Stomach smooth muscle (tissue), 2 donors: ENCODE data around the gene TRIM69.
"Not testable (repeated sequence)": the region's sequence is repeated elsewhere in the genome, so short reads cannot be mapped to it uniquely, and the experiment has no call there.

Source experiments
- H3K27ac ChIP-seq: one replicate; pipeline ENCODE4 v1.7.0; 2013; ENCODE audit warnings: mild to moderate bottlenecking, low read length, inconsistent platforms
- H3K27me3 ChIP-seq, 2 donors: one replicate each; pipeline ENCODE4 v1.7.0; 2013; ENCODE audit warnings: low read length in 2 of 2; ENCODE audit not compliant: insufficient read depth in 2 of 2, control insufficient read depth in 1 of 2
- H3K36me3 ChIP-seq, 2 donors: one replicate each; pipeline ENCODE4 v1.7.0; 2013; ENCODE audit warnings: low read length in 2 of 2; ENCODE audit not compliant: control insufficient read depth in 2 of 2, insufficient read depth in 2 of 2
- H3K4me1 ChIP-seq: one replicate; pipeline ENCODE4 v1.7.0; 2013; ENCODE audit warnings: low read length; ENCODE audit not compliant: control insufficient read depth, insufficient read depth
- H3K4me3 ChIP-seq, 2 donors: one replicate each; pipeline ENCODE4 v1.7.0; 2013; ENCODE audit warnings: low read length in 2 of 2
- H3K9ac ChIP-seq, 2 donors: one replicate each; pipeline ENCODE4 v1.7.0; 2013; ENCODE audit warnings: low read length in 2 of 2, mild to moderate bottlenecking in 1 of 2
- H3K9me3 ChIP-seq, 2 donors: one replicate each; pipeline ENCODE4 v1.7.0; 2013; ENCODE audit warnings: low read length in 2 of 2; ENCODE audit not compliant: control insufficient read depth in 2 of 2
- donor health status: healthy.
- donor health status: Pancreatic carcinoma.

Gene TRIM69

GRCh38 chr15:44753345-44753744 is 17.0 kb downstream of the TRIM69 start:
- Histone ChIP-seq H3K9me3 (peaks cover 0 to 3% of the 10 kb centered on the region in 2 donors), H3K9ac (no peak overlapping the region), H3K27me3 (no peaks in the 10 kb centered on the region), H3K36me3 (no peaks in the 10 kb centered on the region), H3K4me1 (no peaks in the 10 kb centered on the region), H3K27ac (no peak overlapping the region), H3K4me3 (no peak overlapping the region)

- H3K36me3 ChIP-seq: no peaks in the 10 kb centered on the region
- H3K9ac ChIP-seq: no peak overlapping the region
- H3K27ac ChIP-seq: no peak overlapping the region
- H3K4me1 ChIP-seq: no peaks in the 10 kb centered on the region
- H3K4me3 ChIP-seq: no peak overlapping the region
- H3K9me3 ChIP-seq: no peaks in the 10 kb centered on the region
- no peaks in the 10 kb centered on the region for H3K27me3 ChIP-seq
These were observed 26.9 kb downstream of the TRIM69 start for GRCh38 chr15:44763187-44763586.

GRCh38 chr15:44763848-44764247 is 27.5 kb downstream of the TRIM69 start:
- no peaks in the 10 kb centered on the region for H3K36me3 ChIP-seq
- no peaks in the 10 kb centered on the region for H3K4me1 ChIP-seq
- H3K9me3 ChIP-seq: no peaks in the 10 kb centered on the region
- no peak overlapping the region for H3K27ac ChIP-seq
- H3K4me3 ChIP-seq: no peak overlapping the region
- H3K9ac ChIP-seq: no peak overlapping the region
- no peaks in the 10 kb centered on the region for H3K27me3 ChIP-seq

GRCh38 chr15:44765036-44765435 is 28.7 kb downstream of the TRIM69 start:
- H3K27ac ChIP-seq: no peak overlapping the region
- H3K36me3 ChIP-seq: no peaks in the 10 kb centered on the region
- H3K4me1 ChIP-seq: no peaks in the 10 kb centered on the region
- H3K9ac ChIP-seq: no peak overlapping the region
- no peak overlapping the region for H3K4me3 ChIP-seq
- H3K9me3 ChIP-seq: no peaks in the 10 kb centered on the region
- H3K27me3 ChIP-seq: no peaks in the 10 kb centered on the region

- no peaks in the 10 kb centered on the region for H3K36me3 ChIP-seq
- H3K4me1 ChIP-seq: no peaks in the 10 kb centered on the region
- H3K4me3 ChIP-seq: no peak overlapping the region
- H3K27me3 ChIP-seq: no peaks in the 10 kb centered on the region
- no peak overlapping the region for H3K27ac ChIP-seq
- no peak overlapping the region for H3K9ac ChIP-seq
- H3K9me3 ChIP-seq: no peaks in the 10 kb centered on the region
These were observed 33.2 kb downstream of the TRIM69 start for GRCh38 chr15:44769521-44769920.

GRCh38 chr15:44770715-44771114 is 34.4 kb downstream of the TRIM69 start:
- H3K4me1 ChIP-seq, H3K4me3 ChIP-seq, H3K9ac ChIP-seq, H3K9me3 ChIP-seq, H3K27ac ChIP-seq, H3K36me3 ChIP-seq, H3K27me3 ChIP-seq: not testable (repeated sequence)

- Histone ChIP-seq H3K9me3 (no peaks in the 10 kb centered on the region), H3K4me3 (no peak overlapping the region), H3K27ac (no peak overlapping the region), H3K4me1 (no peaks in the 10 kb centered on the region), H3K9ac (no peak overlapping the region), H3K27me3 (no peaks in the 10 kb centered on the region), H3K36me3 (no peaks in the 10 kb centered on the region)
These were observed 39.6 kb downstream of the TRIM69 start for GRCh38 chr15:44775953-44776352.

- Histone ChIP-seq H3K9ac (no peak overlapping the region), H3K9me3 (no peaks in the 10 kb centered on the region), H3K4me3 (no peak overlapping the region)
These were observed 43.4 kb downstream of the TRIM69 start for GRCh38 chr15:44779761-44780160.

GRCh38 chr15:44780608-44781007 is 44.3 kb downstream of the TRIM69 start:
- H3K27ac ChIP-seq: no peak overlapping the region
- H3K9ac ChIP-seq: no peak overlapping the region
- H3K9me3 ChIP-seq: no peaks in the 10 kb centered on the region
- H3K4me1 ChIP-seq: peaks cover 5% of the 10 kb centered on the region
- H3K27me3 ChIP-seq: no peaks in the 10 kb centered on the region
- H3K4me3 ChIP-seq: no peak overlapping the region
- H3K36me3 ChIP-seq: no peaks in the 10 kb centered on the region

More at GRCh38 chr15:44779761-44780160, 43.4 kb downstream of the TRIM69 start:
- H3K27ac ChIP-seq: no peak overlapping the region
- H3K36me3 ChIP-seq: no peaks in the 10 kb centered on the region
- H3K27me3 ChIP-seq: no peaks in the 10 kb centered on the region
- H3K4me1 ChIP-seq: peaks cover 5% of the 10 kb centered on the region

- Histone ChIP-seq H3K4me1 (peaks cover 5% of the 10 kb centered on the region), H3K27ac (no peak overlapping the region), H3K4me3 (no peak overlapping the region), H3K9me3 (no peaks in the 10 kb centered on the region), H3K36me3 (no peaks in the 10 kb centered on the region), H3K9ac (no peak overlapping the region), H3K27me3 (no peaks in the 10 kb centered on the region)
These were observed 44.9 kb downstream of the TRIM69 start for GRCh38 chr15:44781128-44781810.

GRCh38 chr15:44782516-44782915 is 46.2 kb downstream of the TRIM69 start:
- Histone ChIP-seq H3K27me3 (no peaks in the 10 kb centered on the region), H3K9me3 (no peaks in the 10 kb centered on the region), H3K9ac (no peak overlapping the region), H3K4me1 (peaks cover 5% of the 10 kb centered on the region), H3K36me3 (no peaks in the 10 kb centered on the region), H3K4me3 (no peak overlapping the region), H3K27ac (no peak overlapping the region)
